COLO829 (cell line): Measurements from ENCODE around the gene MYH15.
A peak's percentile ranks its signal among the peaks of the same experiment; 100 is the strongest.

Experiments
- DNase-seq: peaks from one replicate; pipeline ENCODE4 v3.0.0; 2012; ENCODE audit warnings: low spot score

Gene MYH15

GRCh38 chr3:108509871-108510270 is 525 bp downstream of the MYH15 start:
- no peak for DNase-seq

GRCh38 chr3:108509263-108509662 is 1.1 kb downstream of the MYH15 start:
- no peak for DNase-seq

GRCh38 chr3:108507902-108508301 is 2.5 kb downstream of the MYH15 start:
- DNase-seq: no peak

GRCh38 chr3:108505811-108506210 is 4.6 kb downstream of the MYH15 start:
- no peak for DNase-seq

GRCh38 chr3:108503722-108504121 is 6.7 kb downstream of the MYH15 start:
- DNase-seq: no peak

- no peak for DNase-seq
These were observed 8.9 kb downstream of the MYH15 start for GRCh38 chr3:108501535-108501934.

- DNase-seq: no peak
These were observed 9.7 kb downstream of the MYH15 start for GRCh38 chr3:108500728-108501127.

- DNase-seq: no peak
These were observed 13.1 kb downstream of the MYH15 start for GRCh38 chr3:108497271-108497670.

- no peak for DNase-seq
These were observed 14.7 kb downstream of the MYH15 start for GRCh38 chr3:108495717-108496116.

- DNase-seq: no peak
These were observed 15.4 kb downstream of the MYH15 start for GRCh38 chr3:108494906-108495531.

- no peak for DNase-seq
These were observed 16.5 kb downstream of the MYH15 start for GRCh38 chr3:108493862-108494261.

- DNase-seq: no peak
These were observed 18.9 kb downstream of the MYH15 start for GRCh38 chr3:108491456-108491855.

- peak; percentile 53 for DNase-seq
These were observed 20.6 kb downstream of the MYH15 start for GRCh38 chr3:108489776-108490175.

GRCh38 chr3:108488631-108489030 is 21.8 kb downstream of the MYH15 start:
- DNase-seq: peak; percentile 40

- DNase-seq: no peak
These were observed 23.0 kb downstream of the MYH15 start for GRCh38 chr3:108487439-108487838.

- peak; percentile 56 for DNase-seq
These were observed 23.5 kb downstream of the MYH15 start for GRCh38 chr3:108486941-108487340.

GRCh38 chr3:108486338-108486737 is 24.1 kb downstream of the MYH15 start:
- DNase-seq: no peak

GRCh38 chr3:108485146-108485545 is 25.2 kb downstream of the MYH15 start:
- DNase-seq: no peak

- DNase-seq: no peak
These were observed 31.2 kb downstream of the MYH15 start for GRCh38 chr3:108479224-108479623.

- DNase-seq: peak; percentile 66
These were observed 32.8 kb downstream of the MYH15 start for GRCh38 chr3:108477511-108478147.

- DNase-seq: no peak
These were observed 35.1 kb downstream of the MYH15 start for GRCh38 chr3:108475220-108475782.

- no peak for DNase-seq
These were observed 35.8 kb downstream of the MYH15 start for GRCh38 chr3:108474581-108474980.

GRCh38 chr3:108473711-108474110 is 36.7 kb downstream of the MYH15 start:
- DNase-seq: no peak
